ENCODE data around the gene DNAI2.
"Not testable (repeated sequence)": the region's sequence is repeated elsewhere in the genome, so short reads cannot be mapped to it uniquely, and the experiment has no call there.

The DNAI2 gene

DNA sequence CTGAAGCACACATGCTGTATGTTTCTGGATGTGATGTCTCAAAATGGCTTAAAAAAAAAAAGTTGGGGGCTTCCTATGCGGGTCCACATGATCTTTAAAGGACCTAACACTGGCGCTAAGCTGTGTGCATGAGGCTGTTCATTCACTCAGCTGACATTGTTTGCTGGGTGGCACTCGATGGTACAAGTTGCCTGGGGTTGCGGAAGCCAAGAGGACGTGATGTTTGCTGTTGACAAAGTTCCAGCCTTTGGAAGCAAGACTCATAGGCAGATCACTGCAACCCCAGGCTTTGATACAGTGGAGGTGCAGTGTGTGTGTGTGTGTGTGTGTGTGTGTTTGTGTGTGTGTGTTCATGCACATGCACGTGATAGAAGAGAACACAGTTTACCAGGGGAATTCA lies 29.5 kb upstream of the DNAI2 start:
- no peak for DNase-seq (ENCODE audit: low read depth)

GRCh38 chr17:74245145-74245831 lies 28.7 kb upstream of the DNAI2 start:
- DNase-seq (ENCODE audit: low read depth), result no peak

- no peak for DNase-seq (ENCODE audit: low read depth)
Observed at GRCh38 chr17:74245871-74246270, 28.2 kb upstream of the DNAI2 start.

DNA sequence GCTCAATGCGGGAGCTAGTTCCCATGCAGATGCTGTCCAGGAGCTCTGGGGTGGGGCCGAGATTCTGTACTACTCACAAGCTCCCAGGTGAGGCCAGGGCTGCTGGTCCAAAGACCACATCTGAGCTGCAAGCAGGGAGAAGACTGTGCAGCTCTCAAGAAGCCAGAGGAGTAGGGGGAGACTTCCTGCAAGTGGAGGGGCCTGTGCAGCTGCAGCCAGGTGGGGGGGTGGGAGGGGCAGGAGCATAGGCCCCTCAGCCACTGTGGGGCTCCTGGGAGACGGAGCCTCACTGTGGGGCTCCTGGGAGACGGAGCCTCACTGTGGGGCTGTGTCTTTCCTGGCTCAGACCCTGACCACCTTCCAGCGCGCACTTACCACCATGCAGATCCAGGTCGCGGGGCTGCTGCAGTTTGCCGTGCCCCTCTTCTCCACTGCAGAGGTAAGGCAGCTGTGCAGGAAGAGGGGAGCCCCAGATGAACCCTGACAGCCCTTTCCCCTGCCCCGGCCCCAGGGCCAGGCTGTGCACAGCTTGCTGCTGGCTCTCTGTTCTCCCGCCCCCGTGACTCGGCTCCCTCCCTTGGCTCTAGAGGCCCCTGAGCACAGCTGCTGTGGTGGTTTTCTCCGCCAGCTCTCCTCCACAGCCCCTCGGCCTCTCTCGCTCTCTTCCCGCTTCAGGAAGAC lies 24.3 kb upstream of the DNAI2 start:
- no peak for DNase-seq (ENCODE audit: low read depth)

DNA sequence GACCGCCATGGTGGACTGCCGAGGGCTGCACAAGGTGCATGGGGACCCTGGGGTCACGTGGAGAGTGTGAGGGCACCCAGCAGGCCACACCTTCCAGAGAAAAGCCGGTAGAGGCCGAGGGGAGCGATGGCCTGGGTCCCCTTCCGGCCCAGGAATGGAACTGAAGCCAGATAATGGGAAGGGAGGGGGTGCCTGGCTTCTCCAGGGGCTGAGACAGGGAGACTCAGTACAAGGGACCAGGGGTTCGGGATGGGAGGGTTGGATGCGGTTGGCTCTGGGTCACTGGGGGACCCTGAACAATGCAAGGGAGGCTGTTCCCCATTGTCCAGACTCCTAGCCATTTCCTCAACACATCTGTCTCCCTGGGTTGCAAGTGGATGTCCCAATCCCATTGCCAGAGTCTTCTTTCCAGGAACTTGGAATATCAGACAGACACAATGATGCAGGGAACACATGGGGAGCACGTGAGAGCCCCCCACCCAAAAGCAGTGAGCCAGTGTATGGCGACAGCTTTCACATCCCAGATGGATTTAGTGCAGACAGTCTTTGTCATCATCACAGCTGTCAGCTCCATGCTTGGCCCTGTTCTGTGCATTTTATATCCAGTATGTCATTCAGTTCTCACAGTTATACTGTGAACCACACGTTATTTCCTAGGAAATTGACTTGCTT lies 23.6 kb upstream of the DNAI2 start:
- no peak for DNase-seq (ENCODE audit: low read depth)

DNA sequence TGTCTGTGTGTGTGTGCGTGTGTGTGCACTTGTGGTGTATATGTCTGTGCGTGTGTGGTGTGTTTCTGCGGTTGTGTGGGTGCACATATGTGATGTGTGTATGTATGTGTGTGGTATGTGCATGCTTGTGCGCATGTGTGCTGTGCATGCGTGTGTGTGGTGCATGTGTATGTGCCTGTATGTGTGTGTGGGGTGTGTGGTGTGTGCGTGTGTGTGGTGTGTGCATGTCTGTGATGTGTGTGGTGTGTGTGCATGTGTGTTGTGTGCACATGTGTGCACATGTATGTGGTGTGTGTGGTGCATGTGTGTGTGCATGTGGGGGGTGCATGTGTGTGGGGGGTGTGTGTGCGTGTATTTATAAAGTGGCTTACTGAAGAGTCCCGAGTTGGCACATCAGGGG lies 23.0 kb upstream of the DNAI2 start:
- DNase-seq (ENCODE audit: low read depth), result no peak

DNA sequence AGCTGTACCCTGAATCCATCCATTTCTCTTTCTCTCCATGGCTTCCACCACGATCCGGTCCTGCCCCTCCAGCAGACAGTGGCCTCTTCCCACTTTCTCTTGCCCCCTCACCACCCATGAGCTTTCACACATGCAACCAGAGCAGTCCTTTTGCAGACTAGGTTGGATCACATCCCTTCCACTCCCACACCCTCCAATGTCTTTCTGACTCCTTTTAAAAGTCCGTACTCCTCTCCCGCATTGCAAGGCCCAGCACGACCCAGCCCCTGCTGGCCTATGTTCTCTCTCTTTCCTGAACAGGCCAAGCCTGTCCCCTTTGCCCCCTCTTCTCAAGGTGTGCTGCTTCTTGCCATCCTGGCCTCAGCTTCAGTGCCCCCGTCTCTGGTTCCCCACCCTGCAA lies 22.5 kb upstream of the DNAI2 start:
- no peak for DNase-seq (ENCODE audit: low read depth)

DNA sequence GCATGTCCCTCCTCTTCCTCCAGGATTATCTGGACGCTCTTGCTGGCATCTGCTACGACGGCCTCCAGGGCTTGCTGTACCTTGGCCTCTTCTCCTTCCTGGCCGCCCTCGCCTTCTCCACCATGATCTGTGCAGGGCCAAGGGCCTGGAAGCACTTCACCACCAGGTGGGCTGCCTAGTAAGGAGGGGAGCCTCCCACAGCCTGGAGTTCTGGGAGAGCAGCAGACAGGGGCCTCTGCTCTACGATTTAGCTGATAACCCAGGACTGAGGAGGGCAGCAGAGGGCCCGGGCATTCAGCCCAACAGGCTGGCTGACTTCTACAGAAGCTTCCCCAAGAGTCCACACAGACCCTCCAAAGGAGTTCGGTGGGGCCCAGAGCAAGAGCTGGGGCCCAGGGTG lies 21.8 kb upstream of the DNAI2 start:
- no peak for DNase-seq (ENCODE audit: low read depth)

DNA sequence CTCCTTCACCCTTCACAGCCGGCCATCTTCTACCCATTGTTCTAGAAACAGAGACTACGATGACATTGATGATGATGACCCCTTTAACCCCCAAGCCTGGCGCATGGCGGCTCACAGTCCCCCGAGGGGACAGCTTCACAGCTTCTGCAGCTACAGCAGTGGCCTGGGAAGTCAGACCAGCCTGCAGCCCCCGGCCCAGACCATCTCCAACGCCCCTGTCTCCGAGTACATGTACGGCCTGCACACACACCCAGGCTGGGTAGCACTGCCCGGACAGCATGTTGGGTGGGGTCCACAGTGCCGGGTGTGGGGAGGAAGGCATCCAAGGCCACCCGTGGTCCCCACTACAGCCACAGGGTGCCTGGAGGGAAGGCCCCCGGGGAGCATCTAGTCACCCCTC lies 21.0 kb upstream of the DNAI2 start:
- DNase-seq (ENCODE audit: low read depth), result no peak

DNA sequence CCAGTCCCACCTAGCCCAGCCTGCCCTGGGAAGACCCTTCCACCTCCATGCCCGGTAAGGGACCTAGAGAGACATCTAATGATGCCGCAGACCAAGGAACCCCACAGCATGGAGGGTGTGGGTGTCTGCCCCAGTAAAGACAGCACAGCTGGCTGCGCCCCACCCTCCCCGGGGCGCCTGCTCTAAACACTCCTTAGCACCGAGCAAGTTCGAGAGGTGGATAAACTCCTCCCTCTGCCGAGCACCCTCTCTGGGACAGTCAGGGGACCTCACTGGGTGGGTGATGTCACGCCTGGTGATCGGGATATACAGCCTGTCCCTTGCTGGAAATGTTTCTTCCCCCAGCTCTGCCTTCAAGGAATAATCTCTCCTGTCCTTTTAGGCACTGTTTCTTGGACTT lies 16.7 kb upstream of the DNAI2 start:
- DNase-seq (ENCODE audit: low read depth), result no peak

- DNase-seq (ENCODE audit: low read depth), result no peak
Observed at GRCh38 chr17:74259667-74260524, 14.1 kb upstream of the DNAI2 start.

DNA sequence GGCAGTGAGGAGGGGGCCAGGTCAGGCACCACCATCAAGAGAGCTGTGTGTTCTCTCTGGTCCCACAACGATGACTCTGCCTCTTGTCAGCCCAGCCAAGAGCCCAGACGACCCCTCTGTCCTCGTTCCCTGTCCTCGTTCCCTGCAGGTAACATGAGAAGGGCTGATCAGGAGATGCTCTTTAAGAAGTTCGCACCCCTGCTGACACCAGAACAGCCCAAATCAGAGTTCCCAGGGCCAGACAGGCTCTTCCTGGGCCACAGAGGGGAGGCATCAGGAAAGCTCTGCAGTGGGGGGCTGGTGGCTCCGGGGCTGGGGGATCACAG lies 13.5 kb upstream of the DNAI2 start:
- no peak for DNase-seq (ENCODE audit: low read depth)

GRCh38 chr17:74262601-74263000 lies 11.4 kb upstream of the DNAI2 start:
- no peak for DNase-seq (ENCODE audit: low read depth)

GRCh38 chr17:74267054-74267453 lies 7.0 kb upstream of the DNAI2 start:
- DNase-seq (ENCODE audit: low read depth), result not testable (repeated sequence)

GRCh38 chr17:74267579-74267978 lies 6.5 kb upstream of the DNAI2 start:
- no peak for DNase-seq (ENCODE audit: low read depth)

DNA sequence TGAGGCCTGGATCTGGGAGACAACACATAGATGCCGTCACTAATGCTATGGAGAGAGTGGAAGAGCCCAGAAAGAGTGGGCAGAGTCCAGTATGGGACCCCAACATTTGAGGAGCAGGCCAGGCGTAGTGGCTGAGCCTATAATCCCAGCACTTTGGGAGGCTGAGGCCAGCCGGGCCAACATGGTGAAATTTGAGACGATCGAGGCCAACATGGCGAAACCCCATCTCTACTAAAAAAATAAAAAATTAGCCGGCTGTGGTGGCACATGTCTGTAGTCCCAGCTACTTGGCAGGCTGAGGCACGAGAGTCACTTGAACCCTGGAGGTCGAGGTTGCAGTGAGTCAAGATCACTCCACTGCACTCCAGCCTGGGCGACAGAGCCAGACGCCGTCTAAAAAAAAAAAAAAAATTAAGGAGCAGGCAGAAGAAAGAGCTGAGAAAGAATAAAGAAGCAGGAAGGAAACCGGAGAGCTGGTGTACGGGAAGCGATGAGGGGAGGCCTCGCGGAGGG lies 6.0 kb upstream of the DNAI2 start:
- DNase-seq (ENCODE audit: low read depth), result no peak

- no peak for DNase-seq (ENCODE audit: low read depth)
Observed at GRCh38 chr17:74268558-74268957, 5.5 kb upstream of the DNAI2 start.

GRCh38 chr17:74270333-74270732 lies 3.7 kb upstream of the DNAI2 start:
- no peak for DNase-seq (ENCODE audit: low read depth)

GRCh38 chr17:74271281-74271680 lies 2.8 kb upstream of the DNAI2 start:
- no peak for DNase-seq (ENCODE audit: low read depth)

GRCh38 chr17:74271901-74272561 lies 2.0 kb upstream of the DNAI2 start:
- DNase-seq (ENCODE audit: low read depth), result no peak

DNA sequence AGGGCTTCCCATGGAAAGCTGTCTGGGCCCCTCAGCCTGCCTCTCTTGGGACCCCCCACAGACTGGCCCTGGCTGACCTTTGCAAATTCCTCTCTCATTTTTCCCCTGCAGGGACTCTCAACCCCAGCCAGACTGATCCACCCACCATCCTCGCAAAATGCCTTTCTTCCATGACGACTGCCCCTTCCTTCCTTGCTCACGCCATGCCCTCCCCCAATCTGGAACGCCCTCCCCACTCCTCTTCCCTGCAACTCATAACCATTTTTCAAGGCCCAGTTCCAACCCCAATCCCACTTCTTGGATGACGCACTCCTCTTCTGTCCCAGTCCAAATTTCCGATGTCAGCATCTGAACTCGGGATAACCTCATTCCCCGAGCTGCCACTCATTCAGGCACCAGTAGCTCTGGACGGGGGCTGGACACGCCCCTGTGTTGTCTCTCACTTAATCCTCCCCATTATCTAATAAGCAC lies 1.3 kb upstream of the DNAI2 start:
- DNase-seq (ENCODE audit: low read depth), result no peak

All from activated T-helper 1 cell treated with Interleukin-2 at 50 U/mL for 16 hours (primary cell).